NCI-H1105 (cell line): ENCODE data around the gene MPPE1.
"Not testable (repeated sequence)": the region's sequence is repeated elsewhere in the genome, so short reads cannot be mapped to it uniquely, and the experiment has no call there.

ENCODE experiments used
- DNase-seq: peaks from one replicate; lab custom pipeline; 2025; lab: John Stamatoyannopoulos, UW

The MPPE1 gene

GRCh38 chr18:11925800-11926481 lies 17.8 kb upstream of the MPPE1 start:
- no peak for DNase-seq

GRCh38 chr18:11923450-11923849 lies 15.3 kb upstream of the MPPE1 start:
- no peak for DNase-seq

- DNase-seq, result not testable (repeated sequence)
These were observed 11.4 kb upstream of the MPPE1 start for GRCh38 chr18:11919522-11919921.

- not testable (repeated sequence) for DNase-seq
These were observed 8.8 kb upstream of the MPPE1 start for GRCh38 chr18:11916880-11917279.

- no peak for DNase-seq
These were observed 1.5 kb upstream of the MPPE1 start for GRCh38 chr18:11909591-11910026.

- no peak for DNase-seq
These were observed 941 bp upstream of the MPPE1 start for GRCh38 chr18:11909061-11909455.

GRCh38 chr18:11906926-11907874 lies 917 bp downstream of the MPPE1 start:
- no peak for DNase-seq

GRCh38 chr18:11906176-11906575 lies 1.9 kb downstream of the MPPE1 start:
- DNase-seq, result no peak

- DNase-seq, result no peak
These were observed 2.5 kb downstream of the MPPE1 start for GRCh38 chr18:11905613-11906012.

GRCh38 chr18:11902522-11903292 lies 5.4 kb downstream of the MPPE1 start:
- DNase-seq, result no peak

GRCh38 chr18:11901826-11902438 lies 6.2 kb downstream of the MPPE1 start:
- no peak for DNase-seq

GRCh38 chr18:11899063-11899462 lies 9.1 kb downstream of the MPPE1 start:
- no peak for DNase-seq

GRCh38 chr18:11897781-11898180 lies 10.3 kb downstream of the MPPE1 start:
- no peak for DNase-seq

GRCh38 chr18:11892438-11892837 lies 15.7 kb downstream of the MPPE1 start:
- not testable (repeated sequence) for DNase-seq

GRCh38 chr18:11891737-11892136 lies 16.4 kb downstream of the MPPE1 start:
- no peak for DNase-seq

GRCh38 chr18:11889284-11889683 lies 18.8 kb downstream of the MPPE1 start:
- no peak for DNase-seq

- DNase-seq, result no peak
These were observed 19.4 kb downstream of the MPPE1 start for GRCh38 chr18:11888726-11889125.

GRCh38 chr18:11887328-11888128 lies 20.6 kb downstream of the MPPE1 start:
- no peak for DNase-seq

- DNase-seq, result no peak
These were observed 21.5 kb downstream of the MPPE1 start for GRCh38 chr18:11886577-11887110.

GRCh38 chr18:11885278-11885947 lies 22.7 kb downstream of the MPPE1 start:
- no peak for DNase-seq
